Neural crest cell (in vitro differentiated cells): ENCODE measurements around the gene P2RX3. TPM values are rescaled to one million over a fixed set of nuclear protein-coding genes. Genes with fewer than 3 reads are reported as not detected.

Experiments used
- DNase-seq: peaks from one replicate; pipeline ENCODE4 v3.0.0; 2021; ENCODE audit warnings: low read depth, mixed read lengths, low spot score
- H3K27ac Mint-ChIP-seq: one replicate; pipeline ENCODE4 v1.8.0; 2021; ENCODE audit warnings: mild to moderate bottlenecking, mixed read lengths; ENCODE audit not compliant: unreplicated experiment
- H3K27me3 Mint-ChIP-seq: 2 replicates; pipeline ENCODE4 v1.8.0; 2021; ENCODE audit warnings: low read depth, mild to moderate bottlenecking, mixed read lengths
- H3K36me3 Mint-ChIP-seq: 2 replicates; pipeline ENCODE4 v1.8.0; 2021; ENCODE audit warnings: low read depth, mild to moderate bottlenecking, mixed read lengths
- H3K4me1 Mint-ChIP-seq: 2 replicates; pipeline ENCODE4 v1.8.0; 2021; ENCODE audit warnings: mixed read lengths
- H3K4me3 Mint-ChIP-seq: one replicate; pipeline ENCODE4 v1.8.0; 2021; ENCODE audit warnings: mild to moderate bottlenecking, mixed read lengths
- H3K9me3 Mint-ChIP-seq: 2 replicates; pipeline ENCODE4 v1.8.0; 2021; ENCODE audit warnings: mixed read lengths
- total RNA-seq: library from RNA; stranded (reverse); gene quantifications from 2 replicates; pipeline ENCODE4 v1.2.1, GENCODE V29; 2021
- TF ChIP-seq, protein P1 (sequence below): fragments of 200-600 bp; sonication (generic); conservative IDR thresholded peaks from 2 replicates; pipeline ENCODE4 v1.5.0; 2021; ENCODE audit warnings: antibody characterized with exemption, mild to moderate bottlenecking

The P2RX3 gene
- total RNA-seq, 1 donor from 2014 or later: 14.3 TPM

DNA sequence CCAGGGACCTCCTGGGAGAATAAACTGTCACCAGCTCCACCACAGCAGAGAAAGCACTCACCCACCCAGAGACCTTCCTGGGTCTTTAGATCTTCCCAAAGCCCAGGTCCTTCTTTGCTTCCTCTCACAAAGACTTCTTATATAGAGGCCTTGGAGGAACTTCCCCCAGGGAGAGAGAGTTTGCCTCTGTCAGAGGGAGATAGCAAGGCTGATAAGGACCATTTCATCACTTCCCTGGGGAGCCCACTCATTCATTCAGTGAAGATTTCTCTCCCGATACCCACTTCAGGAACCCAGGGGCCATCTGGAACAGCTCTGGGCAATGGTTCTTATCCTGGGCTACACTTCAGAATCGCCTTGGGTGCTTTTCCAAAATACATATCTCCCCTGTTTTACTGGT, 52.4 kb downstream of the P2RX3 start, which contains the start of gene PRG2:
TSS of gene PRG2 (minus strand) at position 116 of the 400 bp plus-strand sequence. CDS start 706 bp downstream, outside the sequence.
- Mint-ChIP-seq H3K4me1 (no peaks in the 10 kb centered on the region), H3K27me3 (peaks cover 51% of the 10 kb centered on the region), H3K4me3 (no peak within 1 kb of the TSS), H3K27ac (no peak within 1 kb of the TSS), H3K36me3 (no peaks in the 10 kb centered on the region), H3K9me3 (no peaks in the 10 kb centered on the region)
- DNase-seq: no peak
- TF ChIP-seq, protein P1, sequence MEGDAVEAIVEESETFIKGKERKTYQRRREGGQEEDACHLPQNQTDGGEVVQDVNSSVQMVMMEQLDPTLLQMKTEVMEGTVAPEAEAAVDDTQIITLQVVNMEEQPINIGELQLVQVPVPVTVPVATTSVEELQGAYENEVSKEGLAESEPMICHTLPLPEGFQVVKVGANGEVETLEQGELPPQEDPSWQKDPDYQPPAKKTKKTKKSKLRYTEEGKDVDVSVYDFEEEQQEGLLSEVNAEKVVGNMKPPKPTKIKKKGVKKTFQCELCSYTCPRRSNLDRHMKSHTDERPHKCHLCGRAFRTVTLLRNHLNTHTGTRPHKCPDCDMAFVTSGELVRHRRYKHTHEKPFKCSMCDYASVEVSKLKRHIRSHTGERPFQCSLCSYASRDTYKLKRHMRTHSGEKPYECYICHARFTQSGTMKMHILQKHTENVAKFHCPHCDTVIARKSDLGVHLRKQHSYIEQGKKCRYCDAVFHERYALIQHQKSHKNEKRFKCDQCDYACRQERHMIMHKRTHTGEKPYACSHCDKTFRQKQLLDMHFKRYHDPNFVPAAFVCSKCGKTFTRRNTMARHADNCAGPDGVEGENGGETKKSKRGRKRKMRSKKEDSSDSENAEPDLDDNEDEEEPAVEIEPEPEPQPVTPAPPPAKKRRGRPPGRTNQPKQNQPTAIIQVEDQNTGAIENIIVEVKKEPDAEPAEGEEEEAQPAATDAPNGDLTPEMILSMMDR: no peak

DNA sequence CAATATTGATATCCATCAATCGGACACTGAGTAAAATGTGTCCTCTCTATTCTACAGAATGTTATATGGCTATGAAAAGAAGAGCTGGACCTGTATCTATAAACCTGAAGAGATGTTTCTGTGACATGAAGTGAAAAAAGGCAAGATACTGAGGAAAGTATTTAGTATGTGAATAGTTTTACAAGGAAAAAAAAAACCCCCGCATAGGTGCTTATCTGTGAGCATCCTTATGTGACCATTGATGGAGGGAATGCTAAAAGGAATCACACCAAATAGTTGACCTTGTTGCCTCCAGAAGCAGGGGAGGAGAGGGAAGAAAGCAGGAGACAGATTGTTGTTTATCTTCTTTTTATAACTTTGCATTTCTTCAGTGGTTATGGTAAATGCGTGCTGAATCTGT, 53.0 kb downstream of the P2RX3 start:
- no peak overlapping the region for H3K4me3 Mint-ChIP-seq
- no peak overlapping the region for H3K27ac Mint-ChIP-seq
- no peaks in the 10 kb centered on the region for H3K9me3 Mint-ChIP-seq

GRCh38 chr11:57391539-57391938, 53.4 kb downstream of the P2RX3 start:
- no peaks in the 10 kb centered on the region for H3K9me3 Mint-ChIP-seq
- H3K27ac Mint-ChIP-seq: no peak overlapping the region
- H3K4me3 Mint-ChIP-seq: no peak overlapping the region
- H3K4me1 Mint-ChIP-seq: no peaks in the 10 kb centered on the region
- no peak for DNase-seq
- peaks cover 42% of the 10 kb centered on the region for H3K27me3 Mint-ChIP-seq
- H3K36me3 Mint-ChIP-seq: no peaks in the 10 kb centered on the region
- TF ChIP-seq, protein P1: no peak

More for the DNA sequence above, 53.0 kb downstream of the P2RX3 start:
- no peak for DNase-seq
- TF ChIP-seq, protein P1: no peak
- H3K27me3 Mint-ChIP-seq: peaks cover 47% of the 10 kb centered on the region
- no peaks in the 10 kb centered on the region for H3K4me1 Mint-ChIP-seq
- no peaks in the 10 kb centered on the region for H3K36me3 Mint-ChIP-seq

DNA sequence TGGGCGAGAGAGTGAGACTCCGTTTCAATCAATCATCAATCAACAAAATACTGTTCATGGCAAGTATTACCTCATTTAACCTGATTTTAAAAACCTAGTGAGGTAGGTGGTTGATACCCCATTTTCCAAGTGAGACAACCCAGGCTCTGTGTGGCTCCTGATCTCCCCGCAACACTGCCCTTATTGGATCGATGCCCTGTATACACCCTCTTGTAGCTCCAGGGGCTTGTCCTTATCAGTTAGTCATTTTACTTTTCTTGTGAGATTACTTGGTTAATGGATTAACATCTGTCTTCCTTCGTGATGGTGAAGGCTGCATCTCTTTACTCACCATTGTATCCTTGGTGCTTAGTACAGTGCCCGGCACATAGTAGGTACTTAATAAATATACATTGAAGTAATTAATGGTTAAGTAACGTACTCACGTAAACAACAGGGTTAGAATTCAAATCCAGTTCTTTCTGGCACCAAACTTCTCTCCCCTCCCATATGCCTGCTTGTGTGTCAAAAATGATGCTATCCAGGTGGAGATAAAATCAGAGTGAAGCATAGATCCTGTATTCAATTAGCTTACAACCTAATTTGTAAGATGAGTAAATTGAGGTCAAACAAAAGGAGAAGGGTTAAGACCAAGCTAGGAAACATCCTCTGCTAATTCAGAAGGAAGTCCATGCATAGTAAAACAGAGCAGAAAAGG, 54.1 kb downstream of the P2RX3 start:
- Mint-ChIP-seq H3K36me3 (no peaks in the 10 kb centered on the region), H3K9me3 (no peaks in the 10 kb centered on the region), H3K4me3 (no peak overlapping the region), H3K27me3 (peaks cover 39% of the 10 kb centered on the region), H3K27ac (no peak overlapping the region), H3K4me1 (no peaks in the 10 kb centered on the region)
- TF ChIP-seq, protein P1: no peak
- DNase-seq: no peak

DNA sequence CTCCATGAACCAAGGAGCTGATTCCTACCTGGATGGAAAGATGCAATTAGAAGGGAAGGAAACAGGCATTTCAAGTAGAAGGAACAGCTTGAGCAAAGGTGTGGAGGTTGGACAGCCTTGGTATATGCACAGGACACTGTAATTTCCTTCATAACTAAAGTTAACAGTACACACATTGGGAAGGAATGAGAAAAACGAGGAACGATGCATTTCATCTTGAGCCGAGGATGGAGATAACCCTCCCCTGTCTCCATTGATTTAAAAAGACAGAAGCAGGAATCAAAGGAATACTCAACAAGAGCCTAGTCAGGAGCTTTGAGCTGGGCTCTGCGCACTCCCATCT, 54.6 kb downstream of the P2RX3 start:
- no peaks in the 10 kb centered on the region for H3K36me3 Mint-ChIP-seq

More for the DNA sequence above, 54.6 kb downstream of the P2RX3 start:
- no peak for DNase-seq
- H3K4me3 Mint-ChIP-seq: no peak overlapping the region
- TF ChIP-seq, protein P1: no peak
- no peaks in the 10 kb centered on the region for H3K9me3 Mint-ChIP-seq
- H3K27ac Mint-ChIP-seq: no peak overlapping the region
- H3K27me3 Mint-ChIP-seq: peaks cover 38% of the 10 kb centered on the region
- no peaks in the 10 kb centered on the region for H3K4me1 Mint-ChIP-seq
